HG03025 (cell line): ENCODE data around the gene PIK3C2G.

Experiments used
- ATAC-seq: cut with Tn5 transposase; IDR thresholded peaks from one replicate; pipeline ENCODE4 v1.9.1; 2021; ENCODE audit warnings: mild to moderate bottlenecking, moderate library complexity; ENCODE audit not compliant: unreplicated experiment, low FRiP score

Gene PIK3C2G

DNA sequence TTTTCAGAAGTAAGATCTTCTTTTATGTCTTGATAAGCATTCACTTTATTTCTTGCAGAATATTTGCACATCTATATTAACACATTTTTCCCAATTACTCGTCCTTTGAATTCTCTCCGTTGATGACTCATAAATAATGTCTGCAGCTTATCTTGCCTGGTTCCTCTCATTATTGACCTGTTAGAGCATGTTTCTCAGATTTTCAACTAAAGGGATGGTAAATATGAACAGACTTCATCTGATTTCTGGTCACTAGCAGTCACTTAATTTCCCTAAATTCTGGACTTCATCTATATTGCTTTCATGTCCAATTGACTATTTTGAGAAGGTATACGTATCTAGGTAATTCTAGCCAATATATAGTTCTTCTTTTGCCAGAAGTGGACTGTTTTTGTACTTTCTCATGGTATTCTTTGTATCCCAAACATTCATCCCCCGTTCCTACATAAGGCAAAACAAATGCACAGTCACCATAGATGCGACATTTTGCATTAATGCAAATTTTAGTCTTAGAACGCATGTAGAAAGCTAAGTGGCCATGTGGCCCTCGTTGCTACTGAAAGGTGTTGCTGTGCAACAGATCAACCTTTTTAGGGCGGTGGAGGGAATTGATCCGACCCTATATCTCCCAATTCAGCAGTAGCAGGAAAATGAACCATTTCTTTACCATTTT, 6.2 kb downstream of the PIK3C2G start:
- no peak for ATAC-seq

DNA sequence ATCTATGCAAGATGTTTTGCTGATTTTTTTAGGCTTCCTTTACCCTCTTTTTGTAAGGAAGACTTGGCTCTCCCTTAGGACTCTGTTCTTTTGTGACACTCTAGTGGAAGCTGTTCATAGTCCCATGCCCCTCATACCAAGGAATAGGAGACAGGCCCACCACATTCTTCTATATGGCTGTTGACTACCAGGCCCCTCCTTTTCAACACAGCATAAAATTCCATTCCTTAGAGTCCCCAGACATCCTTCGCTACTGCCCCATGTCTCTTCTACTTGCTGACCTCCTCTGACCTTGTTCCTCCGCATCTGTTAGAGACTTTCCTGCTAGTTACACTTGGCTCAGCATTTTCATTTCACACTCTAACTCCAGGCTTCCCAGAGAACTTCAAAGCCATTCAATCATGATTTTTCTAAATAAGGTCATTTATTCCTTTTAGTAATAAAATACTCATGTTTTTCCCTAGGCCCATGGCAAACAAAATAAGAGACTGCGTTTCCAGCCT, 9.7 kb downstream of the PIK3C2G start:
- no peak for ATAC-seq

GRCh38 chr12:18275981-18276380, 14.7 kb downstream of the PIK3C2G start:
- no peak for ATAC-seq

- ATAC-seq: no peak
Measured at GRCh38 chr12:18277196-18277595, 15.9 kb downstream of the PIK3C2G start.

- no peak for ATAC-seq
Measured at GRCh38 chr12:18280728-18281127, 19.4 kb downstream of the PIK3C2G start.

- no peak for ATAC-seq
Measured at GRCh38 chr12:18281941-18282340, 20.6 kb downstream of the PIK3C2G start.

- ATAC-seq: no peak
Measured at GRCh38 chr12:18283831-18284230, 22.5 kb downstream of the PIK3C2G start.

GRCh38 chr12:18284386-18284785, 23.1 kb downstream of the PIK3C2G start:
- no peak for ATAC-seq

- no peak for ATAC-seq
Measured at GRCh38 chr12:18285161-18285560, 23.8 kb downstream of the PIK3C2G start.

DNA sequence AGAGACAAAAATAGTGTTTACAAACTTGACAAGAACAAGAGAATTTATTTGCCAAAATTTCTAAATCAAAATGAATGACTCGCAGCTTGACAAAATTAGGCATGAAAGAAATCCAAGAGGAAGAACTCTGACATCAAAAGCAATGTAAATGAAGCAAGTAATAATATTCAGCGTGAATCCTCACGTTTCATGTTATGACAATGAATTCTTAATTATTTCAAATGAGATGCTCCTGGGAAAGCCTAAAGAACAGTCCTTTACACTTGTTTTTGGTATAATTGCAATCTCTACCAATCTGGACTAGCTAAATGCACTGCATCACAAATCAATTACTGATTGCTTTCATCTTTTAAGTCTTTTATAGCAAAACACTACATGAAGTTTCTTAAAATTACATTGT, 29.1 kb downstream of the PIK3C2G start:
- no peak for ATAC-seq

DNA sequence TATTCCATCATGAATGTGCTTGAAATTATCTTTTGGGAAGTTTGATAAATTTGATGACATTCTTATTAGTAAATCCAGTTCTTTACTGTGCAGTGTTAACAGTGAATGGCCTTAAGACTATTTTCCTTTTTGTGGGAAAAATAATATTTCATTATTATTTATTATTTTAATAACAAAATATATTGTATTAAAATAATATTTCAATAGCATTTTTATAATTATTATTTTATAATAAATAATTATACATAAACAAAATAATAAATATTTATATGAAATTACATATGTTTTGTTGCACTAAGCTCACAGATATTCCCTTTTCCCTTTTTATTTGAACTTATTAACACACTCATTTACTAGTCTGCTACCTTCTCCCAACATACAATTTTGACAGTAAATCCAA, 33.6 kb downstream of the PIK3C2G start:
- ATAC-seq: no peak

GRCh38 chr12:18296201-18296908, 35.0 kb downstream of the PIK3C2G start:
- no peak for ATAC-seq

DNA sequence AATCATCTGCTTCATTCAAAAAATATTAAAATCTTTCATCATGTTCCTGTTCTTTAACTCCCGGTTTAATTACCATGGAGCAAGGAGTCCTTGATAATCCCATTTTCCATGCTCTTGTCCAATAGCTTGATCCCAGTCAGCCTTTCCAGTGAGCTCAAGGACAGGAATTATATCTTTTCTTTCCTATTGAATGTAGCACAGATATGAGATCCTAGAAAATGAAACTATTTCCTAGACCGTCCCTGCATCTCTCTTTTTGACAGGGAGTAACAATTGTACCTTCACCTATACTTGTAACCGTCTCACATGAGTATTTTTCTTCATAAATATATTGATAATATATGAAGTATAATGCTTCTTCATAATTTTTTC, 35.6 kb downstream of the PIK3C2G start:
- ATAC-seq: no peak

DNA sequence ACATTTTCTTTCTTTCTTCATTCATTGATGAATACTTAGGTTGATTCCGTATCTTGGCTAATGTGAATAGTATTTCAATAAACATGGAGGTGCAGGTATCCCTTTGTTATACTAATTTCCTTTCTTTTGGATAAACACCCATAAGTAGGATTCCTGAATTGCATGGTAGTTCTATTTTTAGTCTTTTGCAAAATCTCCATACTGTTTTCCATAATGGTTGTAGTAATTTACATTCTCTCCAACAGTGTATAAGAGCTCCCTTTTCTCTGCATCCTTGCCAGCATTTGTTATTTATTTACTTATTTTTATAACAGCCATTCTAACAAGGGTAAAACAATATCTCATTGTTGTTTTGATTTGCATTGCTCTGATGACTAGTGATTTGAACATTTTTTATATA, 36.6 kb downstream of the PIK3C2G start:
- ATAC-seq: no peak

DNA sequence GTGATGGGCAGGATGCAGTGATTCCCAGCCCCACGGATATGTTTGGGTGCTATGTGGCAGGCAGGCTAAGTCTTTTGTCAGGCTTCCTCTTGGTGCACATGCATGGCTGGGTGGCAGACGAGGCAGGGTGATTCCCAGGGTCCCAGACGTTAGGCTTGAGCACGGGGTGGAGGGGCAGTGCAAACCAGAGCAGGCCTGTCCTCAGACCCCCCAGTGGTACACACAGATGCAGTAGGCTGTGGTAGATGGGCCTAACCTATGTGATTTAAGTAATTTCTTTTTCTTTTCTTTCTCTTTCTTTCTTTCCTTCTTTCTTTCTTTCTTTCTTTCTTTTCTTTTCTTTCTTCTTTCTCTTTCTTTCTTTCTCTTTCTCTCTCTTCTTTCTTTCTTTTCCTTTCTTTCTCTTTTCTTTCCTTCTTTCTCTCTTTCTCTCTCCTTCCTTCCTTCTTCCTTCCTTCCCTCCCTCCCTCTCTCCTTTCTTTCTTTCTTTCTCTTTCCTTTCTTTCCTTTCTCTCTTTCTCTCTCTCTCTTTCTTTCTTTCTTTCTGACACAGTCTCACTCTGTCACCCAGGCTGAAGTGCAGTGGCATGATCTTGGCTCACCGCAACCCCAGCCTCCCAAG, 41.6 kb downstream of the PIK3C2G start:
- no peak for ATAC-seq

- no peak for ATAC-seq
Measured at GRCh38 chr12:18304609-18305008, 43.3 kb downstream of the PIK3C2G start.

- ATAC-seq: no peak
Measured at GRCh38 chr12:18306311-18306710, 45.0 kb downstream of the PIK3C2G start.

DNA sequence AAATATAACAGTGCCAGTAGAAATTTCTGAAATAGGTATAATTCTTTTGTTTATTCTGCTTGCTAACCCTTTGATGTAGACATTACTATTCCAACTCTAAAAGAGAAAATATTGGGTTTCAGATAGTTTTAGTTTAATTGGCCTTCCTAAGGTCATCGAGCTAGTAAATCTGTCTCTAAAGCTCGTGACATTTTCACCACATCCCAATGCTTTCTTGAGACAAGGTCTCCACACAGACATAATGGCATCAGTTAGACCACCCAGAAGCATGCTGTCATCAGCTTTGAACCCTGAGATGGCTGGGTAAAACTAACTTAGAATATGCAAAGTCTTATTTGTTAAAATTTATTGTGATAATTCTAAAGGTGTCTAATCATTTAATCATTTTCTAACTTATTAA, 52.0 kb downstream of the PIK3C2G start:
- no peak for ATAC-seq

- ATAC-seq: no peak
Measured at GRCh38 chr12:18320036-18320617, 58.8 kb downstream of the PIK3C2G start.

GRCh38 chr12:18320976-18321375, 59.7 kb downstream of the PIK3C2G start:
- no peak for ATAC-seq

GRCh38 chr12:18323159-18323558, 61.8 kb downstream of the PIK3C2G start:
- ATAC-seq: no peak
